ENCODE measurements around the gene NCK2.

DNA sequence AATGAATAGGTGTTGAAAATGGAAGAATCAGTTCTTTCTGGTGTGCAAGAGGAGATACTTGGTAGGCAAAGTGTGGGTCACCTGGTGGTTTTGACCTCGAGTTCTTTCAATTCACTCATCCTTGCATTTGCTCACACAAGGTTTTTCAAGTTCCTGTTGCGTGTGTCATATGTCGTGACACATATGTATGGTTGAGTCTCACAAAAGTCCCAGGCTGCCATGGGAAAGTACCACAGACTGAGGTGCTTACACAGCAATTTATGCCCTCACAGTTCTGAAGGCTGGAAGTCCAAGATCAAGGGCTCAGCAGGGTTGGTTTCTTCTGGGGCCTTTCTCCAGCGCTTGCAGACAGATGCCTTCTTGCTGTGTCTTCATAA is 64.4 kb downstream of the NCK2 start:
- no peak for TF ChIP-seq CTCF (IDR thresholded peaks at IDR 0.05)
- no peak for TF ChIP-seq POLR2A (IDR thresholded peaks at IDR 0.05)
